ENCODE data around the gene CACNA2D1.

CACNA2D1 gene

DNA sequence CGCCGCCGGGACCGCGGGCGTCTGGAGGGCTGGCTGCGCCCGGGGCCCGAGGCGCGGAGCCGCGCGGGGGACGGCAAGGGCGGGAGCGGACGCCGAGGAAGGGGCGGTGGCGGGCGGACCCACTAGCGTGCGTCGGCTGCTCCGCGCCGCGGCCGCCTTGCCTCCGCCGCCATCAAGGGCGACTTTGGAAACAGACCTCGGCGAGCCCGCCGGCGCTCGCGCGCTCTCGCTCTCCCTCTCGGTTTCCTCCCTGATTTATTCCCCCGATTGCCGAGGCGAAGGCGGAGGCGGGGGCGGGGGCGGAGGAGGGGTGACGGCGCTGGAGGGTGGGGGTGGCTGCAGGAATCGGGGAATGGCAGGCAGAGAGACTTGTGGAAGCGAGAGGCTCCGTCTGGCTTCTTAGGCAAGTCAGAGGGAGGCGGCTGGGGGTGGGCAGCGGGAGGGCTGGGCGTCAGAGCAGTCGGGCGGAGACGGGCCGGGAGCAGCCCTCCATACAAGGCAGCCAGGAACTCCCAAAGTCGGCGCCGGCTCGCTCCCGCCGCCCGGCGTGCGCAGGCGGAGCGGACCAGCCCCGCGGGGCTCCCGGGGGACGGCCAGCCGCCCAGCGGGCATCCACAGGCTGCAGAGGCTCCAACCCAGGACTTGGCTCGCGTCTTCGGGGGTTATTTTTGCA, at the start of gene CACNA2D1:
Gene CACNA2D1, minus strand, starts transcription at position 231 of the 673 bp plus-strand sequence.
- peak; percentile 30 for DNase-seq (ENCODE audit: low spot score)

DNA sequence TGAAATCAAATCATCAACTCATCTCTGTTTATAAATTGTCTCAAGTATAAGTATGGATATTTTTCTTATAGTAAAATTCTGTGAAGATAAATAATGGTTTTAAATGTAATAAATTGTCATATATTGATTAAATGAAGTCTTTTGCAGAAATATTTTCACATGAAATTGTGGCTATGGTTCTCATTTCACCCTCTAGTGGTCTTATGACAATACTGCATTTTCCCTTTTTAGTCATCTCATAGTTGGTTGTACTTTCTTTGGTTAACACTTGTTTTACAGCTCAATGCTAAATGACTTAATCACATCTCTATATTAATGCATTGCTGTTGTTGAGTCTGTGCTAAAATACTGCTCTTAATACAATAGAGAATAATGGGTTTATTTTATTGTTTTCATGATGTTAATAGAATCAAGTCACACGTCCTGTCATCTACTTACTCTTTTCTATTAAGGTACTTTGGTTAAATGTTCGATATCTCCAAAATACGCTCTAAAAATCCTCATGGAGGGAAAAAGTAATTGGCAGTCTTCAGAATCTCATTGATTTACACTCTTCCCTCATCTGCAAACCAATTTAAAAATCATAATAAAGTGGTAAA, 38.0 kb upstream of the CACNA2D1 start:
- no peak for DNase-seq (ENCODE audit: low spot score)

DNA sequence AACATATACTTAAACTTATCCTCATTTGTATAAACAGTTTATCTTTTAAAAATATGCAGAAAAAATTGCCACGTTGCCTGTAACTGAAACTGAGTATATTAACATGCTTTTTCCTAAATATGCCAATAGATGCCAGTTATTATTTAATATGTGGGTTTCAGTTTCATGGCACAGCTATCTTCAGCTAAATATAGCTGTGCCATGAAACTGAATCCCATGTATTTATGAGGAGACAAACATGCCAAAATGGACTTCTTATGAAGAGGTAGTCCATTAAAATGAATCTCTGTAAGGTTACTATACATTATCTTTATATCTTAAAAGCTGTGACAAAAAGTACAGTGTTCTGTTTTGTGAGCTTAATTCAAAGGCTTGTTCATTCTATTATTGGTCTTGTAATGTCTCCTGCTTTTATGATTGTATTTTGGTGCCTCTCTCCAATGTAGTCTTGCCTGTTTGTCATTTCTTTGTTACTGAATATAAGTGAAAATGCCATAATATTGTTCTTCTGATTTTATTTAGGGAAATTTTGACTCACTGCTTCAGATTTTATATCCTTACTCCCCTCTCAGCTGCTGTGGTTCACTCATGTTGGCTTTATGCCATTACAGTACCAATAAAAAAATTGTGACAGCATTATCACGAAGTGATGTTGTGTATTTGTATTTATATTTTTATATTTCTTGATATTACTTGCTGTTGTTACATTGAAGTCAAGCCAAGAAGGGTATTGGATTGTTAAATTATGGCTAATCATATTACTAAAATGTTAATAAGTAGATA, 34.3 kb upstream of the CACNA2D1 start:
- DNase-seq (ENCODE audit: low spot score) = no peak

DNA sequence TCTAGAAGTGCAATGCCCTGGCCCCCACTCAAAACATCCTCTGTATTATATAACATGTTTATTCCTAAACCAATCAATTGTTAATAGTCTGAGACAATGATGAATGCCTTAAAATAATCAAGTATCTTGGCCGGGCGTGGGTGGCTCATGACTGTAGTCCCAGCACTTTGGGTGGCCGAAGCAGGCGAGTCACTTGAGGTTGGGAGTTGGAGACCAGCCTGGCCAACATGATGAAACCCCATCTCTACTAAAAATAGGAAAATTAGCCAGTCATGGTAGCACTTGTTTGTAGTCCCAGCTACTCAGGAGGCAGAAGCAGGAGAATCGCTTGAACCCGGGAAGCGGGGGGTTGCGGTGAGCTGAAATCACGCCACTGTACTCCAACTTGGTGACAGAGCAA, 29.4 kb upstream of the CACNA2D1 start:
- no peak for DNase-seq (ENCODE audit: low spot score)

DNA sequence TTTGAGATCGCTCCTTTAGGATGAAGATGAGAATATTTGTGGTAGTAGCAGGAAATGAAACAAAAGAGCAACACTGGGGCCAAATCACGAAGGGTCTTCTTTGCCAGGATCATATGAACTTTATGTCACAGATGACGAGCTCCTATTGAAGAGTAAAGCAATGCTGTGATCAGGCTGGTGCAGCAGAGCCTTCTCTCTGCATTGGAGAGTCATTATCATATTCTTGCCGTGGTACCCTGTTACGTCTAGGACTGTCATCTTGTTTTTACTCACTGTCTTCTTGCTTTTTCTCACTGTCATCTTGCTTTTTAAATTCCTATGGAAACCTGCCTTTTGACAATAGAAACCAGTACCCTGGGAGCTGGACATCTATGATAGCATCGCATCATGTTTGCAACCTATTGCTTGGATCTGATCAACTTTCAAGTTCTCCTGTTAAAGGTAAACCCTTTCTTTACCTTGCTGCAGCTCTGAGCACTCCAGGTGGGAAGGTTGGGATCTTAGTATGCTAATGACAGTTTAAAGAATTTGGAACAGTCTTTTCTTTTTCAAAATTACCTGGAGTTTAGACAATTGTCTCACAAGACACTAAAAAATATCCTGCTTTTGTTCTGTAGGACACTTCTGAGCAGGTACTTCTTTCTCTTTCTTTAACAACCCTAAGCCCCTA, 27.9 kb upstream of the CACNA2D1 start:
- DNase-seq (ENCODE audit: low spot score) = no peak

DNA sequence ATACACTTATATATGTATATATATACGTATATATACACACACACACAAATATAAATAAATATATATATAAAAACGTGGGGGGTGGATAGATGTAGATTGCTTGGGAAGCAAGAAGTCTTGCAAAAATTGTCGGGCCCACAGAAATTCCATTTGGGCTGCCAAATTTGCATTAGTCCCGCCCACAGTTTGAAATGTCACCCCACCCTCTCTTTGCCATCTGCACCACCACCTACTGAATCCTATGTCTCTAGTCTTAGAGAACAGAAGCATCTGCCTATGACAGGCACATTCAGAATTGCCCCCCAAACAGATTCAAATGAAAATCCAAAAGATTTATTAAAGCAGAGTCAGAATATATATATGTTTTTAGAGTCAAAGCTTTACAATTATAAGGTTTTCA, 25.6 kb upstream of the CACNA2D1 start:
- no peak for DNase-seq (ENCODE audit: low spot score)

DNA sequence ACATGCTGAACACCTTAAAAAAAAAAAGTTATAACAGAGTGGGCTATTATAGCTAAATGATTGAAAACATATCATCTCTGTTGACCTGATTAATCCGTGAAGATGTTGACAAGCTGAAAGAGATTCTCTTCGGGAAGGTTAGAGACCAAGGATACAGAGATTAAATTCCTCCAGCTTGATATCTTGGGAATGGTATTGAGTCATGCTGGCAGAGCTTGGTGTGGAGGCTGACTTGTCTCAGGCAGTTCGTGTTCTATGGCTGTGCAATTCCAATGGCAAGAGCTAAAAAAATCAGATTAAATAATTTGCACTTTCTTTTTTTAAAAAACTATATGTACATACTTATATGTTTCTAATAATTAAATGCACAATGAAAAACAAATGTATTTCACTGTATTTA, 24.9 kb upstream of the CACNA2D1 start:
- no peak for DNase-seq (ENCODE audit: low spot score)

DNA sequence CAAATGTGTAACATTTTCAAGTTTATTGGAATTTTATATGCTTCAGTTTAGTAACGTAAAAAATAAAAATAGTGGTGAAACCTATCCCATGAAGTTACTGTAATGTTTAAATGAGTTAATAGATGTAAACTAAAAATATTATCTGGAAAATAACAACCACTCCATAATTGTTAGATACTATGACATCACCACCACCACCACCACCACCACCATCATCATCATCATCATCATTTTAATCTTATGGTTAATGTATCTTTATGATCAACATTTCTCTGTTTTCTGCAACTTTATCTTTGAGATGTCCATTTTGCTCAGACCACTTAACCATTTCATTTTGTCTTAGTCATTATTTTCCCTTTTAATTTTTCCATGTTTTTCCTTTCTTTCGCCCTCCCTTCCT, 23.4 kb upstream of the CACNA2D1 start:
- DNase-seq (ENCODE audit: low spot score) = no peak

DNA sequence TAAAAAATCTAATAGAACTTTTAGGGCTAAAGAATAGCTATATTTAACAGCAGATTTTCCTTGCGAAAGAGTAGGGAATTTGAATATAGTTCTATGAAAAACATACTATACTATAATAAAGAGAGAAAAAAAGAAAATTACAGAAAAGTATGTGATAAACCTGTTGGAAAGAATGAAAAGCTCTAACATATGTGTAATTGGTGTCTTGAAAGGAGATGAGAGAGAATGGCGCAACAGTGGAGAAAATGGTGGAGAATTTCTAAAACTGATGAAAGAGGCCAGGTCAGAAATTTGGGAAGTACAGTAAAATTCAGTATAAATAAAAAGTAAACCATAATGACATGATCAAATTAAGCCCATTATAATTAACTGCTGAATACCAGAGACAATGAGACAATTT, 20.8 kb upstream of the CACNA2D1 start:
- no peak for DNase-seq (ENCODE audit: low spot score)

DNA sequence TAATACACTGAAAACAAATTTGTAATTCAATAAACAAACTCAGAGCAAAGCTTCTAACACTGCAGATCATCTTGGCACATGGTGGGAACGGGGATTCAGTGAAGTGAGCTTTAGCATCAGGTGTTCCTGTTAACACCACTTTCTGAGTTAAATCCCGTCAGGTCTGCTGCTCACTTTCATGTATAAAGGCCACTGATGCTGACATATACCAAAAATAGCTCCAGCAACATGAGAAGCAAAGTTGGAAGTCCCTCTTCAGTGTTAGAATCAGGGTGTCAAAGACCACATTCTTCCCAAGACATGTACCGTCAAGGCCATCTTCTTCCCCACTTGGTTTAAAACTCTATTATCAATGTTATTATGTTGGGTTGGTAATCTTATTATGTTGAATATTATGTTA, 11.7 kb upstream of the CACNA2D1 start:
- DNase-seq (ENCODE audit: low spot score) = no peak

DNA sequence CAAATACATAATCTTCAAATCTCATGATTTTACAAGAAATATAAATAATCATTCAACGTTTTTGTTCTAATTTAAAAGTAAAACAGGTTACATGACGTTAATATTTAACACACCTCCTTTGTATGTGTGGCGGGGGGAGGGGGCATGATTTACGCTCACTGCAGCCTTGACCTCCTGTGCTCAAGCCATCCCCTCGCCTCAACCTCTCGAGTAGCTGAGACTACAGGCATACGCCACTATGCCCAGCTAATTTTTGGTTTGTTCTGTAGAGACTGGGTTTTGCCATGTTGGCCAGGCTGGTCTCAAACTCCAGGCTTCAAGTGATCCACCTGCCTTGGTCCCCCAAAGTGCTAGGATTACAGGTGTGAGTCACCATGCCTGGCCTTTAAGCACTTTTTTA, 7.2 kb upstream of the CACNA2D1 start:
- DNase-seq (ENCODE audit: low spot score) = no peak

DNA sequence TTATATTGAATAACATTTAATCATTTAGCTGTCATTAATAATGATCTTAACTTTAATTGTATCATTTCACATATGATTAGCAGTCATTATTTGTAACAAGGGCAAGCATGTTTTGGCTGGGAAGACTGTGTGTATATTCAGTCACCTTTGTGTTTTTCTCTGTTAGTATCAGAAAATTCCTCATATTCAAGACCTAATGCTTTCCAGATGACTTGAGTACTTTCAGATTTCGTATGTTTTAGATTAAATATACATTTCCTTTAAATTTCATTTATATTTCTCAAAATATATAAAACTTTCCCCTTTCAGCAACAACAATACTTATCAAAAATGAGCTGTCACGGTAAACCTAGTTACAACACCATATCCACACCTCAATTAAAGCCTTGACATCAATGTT, 6.3 kb upstream of the CACNA2D1 start:
- no peak for DNase-seq (ENCODE audit: low spot score)

DNA sequence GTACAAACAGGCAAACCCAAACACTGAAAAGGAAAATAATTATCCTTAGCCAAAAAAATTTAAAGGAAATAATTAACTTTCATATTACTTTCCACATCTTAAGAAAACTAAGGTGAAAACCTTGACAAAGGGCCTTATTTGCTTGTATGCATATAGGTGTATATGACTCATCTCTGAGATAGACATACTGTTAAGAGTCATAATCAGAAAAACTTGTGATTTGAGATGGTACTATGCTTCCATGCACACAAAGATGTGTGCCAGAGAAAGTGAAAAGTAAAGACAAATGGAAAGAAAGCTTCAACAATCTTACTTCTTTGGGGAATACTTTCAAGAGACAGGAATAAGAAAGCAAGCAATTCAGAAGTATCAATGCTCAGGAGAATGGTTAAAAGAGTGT, 3.3 kb upstream of the CACNA2D1 start:
- DNase-seq (ENCODE audit: low spot score) = no peak

DNA sequence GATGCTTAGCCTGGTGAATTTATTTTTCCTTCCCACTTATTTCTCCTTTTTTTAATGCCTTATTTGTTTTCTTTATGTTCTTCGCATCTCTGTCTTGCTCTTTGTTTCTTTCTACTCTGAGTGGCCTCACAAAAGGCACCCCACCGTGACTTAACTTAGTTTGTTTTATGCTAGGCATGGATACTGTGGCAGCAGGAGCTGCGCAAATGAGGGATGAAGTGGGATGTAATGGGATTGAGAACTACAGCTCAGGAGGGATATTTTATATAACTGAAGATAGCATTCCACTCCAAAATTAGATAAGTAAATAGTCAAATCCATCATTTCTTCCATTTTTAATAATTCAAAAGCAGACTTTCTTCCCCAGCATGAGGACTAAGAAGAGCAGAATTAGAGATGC, 1.7 kb upstream of the CACNA2D1 start:
- no peak for DNase-seq (ENCODE audit: low spot score)

DNA sequence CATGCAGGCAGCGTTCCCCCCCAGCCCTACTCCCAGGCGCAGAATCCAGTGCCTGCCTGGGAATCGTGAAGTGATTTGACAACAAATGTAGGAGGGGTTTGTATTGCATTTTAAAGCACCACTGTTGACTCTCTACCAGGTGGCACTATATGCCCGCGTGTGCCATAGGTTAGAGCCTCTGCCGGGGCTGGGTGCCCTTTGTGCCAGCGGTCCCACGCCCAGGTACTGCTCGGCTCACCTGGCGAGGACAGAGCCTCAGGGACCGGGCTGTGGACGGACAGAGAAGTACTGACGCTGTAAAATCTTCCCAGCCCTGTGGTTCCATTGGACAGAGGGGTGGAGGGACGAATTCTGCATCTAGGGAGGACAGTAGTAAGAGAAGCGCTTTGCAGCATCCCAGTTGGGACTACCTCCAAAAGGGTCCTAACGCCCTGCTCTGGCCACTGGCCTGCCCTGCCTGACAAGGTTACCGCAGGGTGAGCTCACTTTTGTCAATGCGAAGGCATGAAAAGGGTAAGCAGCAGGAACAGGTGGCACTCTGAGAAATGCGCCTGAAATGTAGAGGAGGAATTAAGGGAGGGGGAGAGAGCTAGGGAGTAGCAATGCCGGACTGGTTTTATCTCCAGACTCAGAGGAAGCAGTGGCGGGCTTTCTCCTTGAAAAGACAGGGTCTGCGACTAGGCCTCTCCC, 788 bp upstream of the CACNA2D1 start:
- no peak for DNase-seq (ENCODE audit: low spot score)

DNA sequence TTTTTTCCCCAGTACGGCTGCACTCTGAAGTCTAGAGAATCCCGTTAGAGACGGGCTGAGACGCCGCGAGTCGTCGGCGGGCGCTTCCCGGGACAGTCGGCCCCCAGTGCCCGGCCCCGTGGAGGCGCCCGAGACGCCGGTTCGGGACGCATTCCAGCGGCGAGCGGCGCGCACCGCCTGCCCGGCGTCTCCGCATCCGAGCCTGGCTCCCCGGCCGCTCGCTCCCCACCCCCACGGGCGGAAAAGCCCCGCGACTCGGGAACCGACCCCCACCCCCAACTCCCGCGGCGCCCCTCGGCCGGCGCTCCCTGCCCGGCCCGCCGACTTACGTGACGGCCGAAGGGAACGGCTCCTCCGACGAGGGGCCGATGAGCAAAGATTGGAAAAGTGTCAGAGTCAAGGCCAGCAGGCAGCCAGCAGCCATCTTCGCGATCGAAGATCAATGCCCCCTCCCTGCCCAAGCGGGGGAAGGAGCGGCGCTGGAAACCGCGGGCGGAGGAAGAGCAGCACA, 486 bp downstream of the CACNA2D1 start:
- DNase-seq (ENCODE audit: low spot score) = no peak

DNA sequence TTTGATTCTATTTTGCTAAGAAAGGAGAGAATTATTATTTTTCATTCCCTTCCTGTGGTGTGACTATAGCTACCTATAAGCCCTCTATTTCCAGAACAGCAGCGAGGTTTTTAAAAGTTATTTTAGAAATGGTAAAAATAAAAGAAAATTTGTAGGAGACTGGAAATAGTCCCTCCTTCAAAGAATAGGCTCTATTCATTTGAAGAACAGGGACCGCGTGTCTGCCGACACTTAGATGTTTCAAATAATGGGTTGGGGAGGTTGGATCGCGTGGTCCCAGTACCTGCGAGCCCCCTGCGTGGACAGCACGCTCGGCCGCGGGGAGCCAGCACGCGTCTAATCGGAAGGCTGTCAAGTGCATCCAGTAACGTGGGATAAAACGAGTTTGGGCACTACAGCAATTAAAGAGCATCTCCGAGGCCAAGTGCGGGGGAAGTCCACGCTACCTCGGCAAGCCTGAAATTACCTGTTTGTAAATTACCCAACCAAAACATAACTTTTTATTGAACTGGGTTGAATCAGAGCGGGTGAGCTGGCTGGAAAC, 1.0 kb downstream of the CACNA2D1 start:
- no peak for DNase-seq (ENCODE audit: low spot score)

DNA sequence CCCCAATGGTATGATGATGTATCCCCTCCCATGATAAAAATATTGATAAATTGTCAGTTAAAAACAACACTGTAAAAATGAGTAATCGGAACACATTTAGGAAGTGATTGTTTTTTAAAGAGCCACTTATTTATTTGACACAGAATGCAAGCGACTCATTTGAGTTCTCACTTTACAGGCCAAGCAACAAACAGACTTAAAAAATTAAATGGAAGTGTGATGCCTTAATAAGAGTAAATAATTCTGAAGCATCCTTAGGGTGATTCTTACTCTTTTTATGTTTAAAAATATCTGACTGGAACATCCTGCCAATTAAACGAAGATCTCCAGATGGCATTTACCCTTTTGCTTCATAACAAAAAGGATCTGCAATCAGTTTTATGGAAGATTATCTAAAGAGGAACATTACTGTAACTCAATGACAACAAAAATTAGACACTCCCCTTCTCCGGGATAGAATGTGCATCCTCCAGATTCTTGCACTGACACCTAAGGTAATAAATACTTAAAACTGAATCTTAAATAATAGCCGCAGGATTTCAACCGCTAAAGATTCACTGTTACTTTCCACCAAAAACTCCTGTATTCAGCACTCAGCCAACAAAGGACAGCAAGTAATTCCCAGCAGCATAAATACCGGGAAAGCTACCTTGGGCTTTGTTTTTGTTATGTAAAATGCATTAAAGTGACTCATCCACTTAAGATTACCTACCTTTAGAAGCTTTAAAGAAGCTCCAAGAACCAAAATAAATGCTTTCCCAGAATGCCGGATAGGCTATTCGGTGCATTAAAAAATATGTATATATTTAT, 1.7 kb downstream of the CACNA2D1 start:
- no peak for DNase-seq (ENCODE audit: low spot score)

DNA sequence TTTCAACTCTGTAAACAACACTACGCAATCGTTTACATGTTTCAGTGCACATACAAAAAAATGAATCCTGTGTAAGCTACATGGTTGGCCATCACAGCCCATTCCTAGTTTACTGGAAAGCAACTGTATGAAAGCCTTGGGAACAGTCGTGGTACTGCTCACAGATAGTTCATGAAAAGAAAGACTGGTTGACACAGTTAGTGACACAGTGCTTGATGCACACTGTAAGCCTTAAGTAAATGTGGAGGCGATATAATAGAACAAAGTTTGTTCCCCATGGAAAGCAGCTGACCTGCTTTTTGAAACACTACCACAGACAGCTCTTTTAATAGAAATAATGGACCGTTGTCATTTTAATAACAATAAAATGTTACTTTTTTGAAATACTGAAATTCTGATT, 5.1 kb downstream of the CACNA2D1 start:
- DNase-seq (ENCODE audit: low spot score) = no peak

DNA sequence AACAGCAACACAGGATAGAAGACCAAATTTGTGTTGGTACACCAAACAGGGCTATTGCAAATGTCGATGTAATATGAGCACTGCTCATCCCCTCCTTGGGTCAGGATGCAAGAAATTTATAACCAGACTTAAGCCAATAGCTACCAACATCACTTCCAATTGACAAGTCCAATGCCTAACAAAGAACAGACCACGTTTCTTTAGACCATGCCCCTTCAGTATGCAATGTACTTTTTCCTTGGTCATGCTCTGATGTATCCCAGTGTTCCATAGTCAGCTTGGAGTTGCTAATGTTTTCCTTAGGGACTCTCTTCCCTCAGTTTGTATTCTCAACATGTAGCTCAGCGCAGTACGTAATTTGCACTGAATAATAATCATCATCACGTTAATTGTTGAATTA, 7.8 kb downstream of the CACNA2D1 start:
- DNase-seq (ENCODE audit: low spot score) = no peak
